H9 (cell line): ENCODE results near the gene STH. TPM values are rescaled to one million over a fixed set of nuclear protein-coding genes. Genes with fewer than 3 reads are reported as not detected.

Source experiments
- DNase-seq: peaks from one replicate; pipeline ENCODE4 v3.0.0-alpha.2; 2017
- H2AFZ ChIP-seq: one replicate; pipeline ENCODE4 v1.6.1; 2013; ENCODE audit warnings: mild to moderate bottlenecking, low read length, control low read depth, moderate library complexity
- H2AK5ac ChIP-seq: 2 replicates; pipeline ENCODE4 v1.6.1; 2013; ENCODE audit warnings: low read length, control low read depth, mixed read lengths; ENCODE audit not compliant: insufficient read length
- H2BK120ac ChIP-seq: one replicate; pipeline ENCODE4 v1.6.1; 2013; ENCODE audit warnings: low read depth, mild to moderate bottlenecking, low read length, control low read depth, inconsistent platforms; ENCODE audit not compliant: poor library complexity, severe bottlenecking
- H2BK12ac ChIP-seq: 2 replicates; pipeline ENCODE4 v1.6.1; 2013; ENCODE audit warnings: low read length, control low read depth, mixed read lengths, low read depth; ENCODE audit not compliant: insufficient read length
- H2BK15ac ChIP-seq: 2 replicates; pipeline ENCODE4 v1.6.1; 2013; ENCODE audit warnings: low read depth, low read length, control low read depth
- H2BK20ac ChIP-seq: one replicate; pipeline ENCODE4 v1.6.1; 2013; ENCODE audit warnings: low read depth, mild to moderate bottlenecking, low read length, control low read depth, inconsistent platforms; ENCODE audit not compliant: poor library complexity, severe bottlenecking
- H2BK5ac ChIP-seq: 2 replicates; pipeline ENCODE4 v1.6.1; 2013; ENCODE audit warnings: low read length, control low read depth, mixed read lengths; ENCODE audit not compliant: insufficient read length
- H3K14ac ChIP-seq: 2 replicates; pipeline ENCODE4 v1.6.1; 2013; ENCODE audit warnings: low read length, control low read depth; ENCODE audit not compliant: insufficient read depth
- H3K18ac ChIP-seq: 2 replicates; pipeline ENCODE4 v1.6.1; 2013; ENCODE audit warnings: low read depth, mild to moderate bottlenecking, mixed read lengths, low read length, control low read depth; ENCODE audit not compliant: insufficient read length
- H3K23ac ChIP-seq: 2 replicates; pipeline ENCODE4 v1.6.1; 2013; ENCODE audit warnings: low read length, control low read depth, mixed read lengths, low read depth; ENCODE audit not compliant: insufficient read length
- H3K23me2 ChIP-seq: 2 replicates; pipeline ENCODE4 v1.6.1; 2013; ENCODE audit warnings: low read depth, mild to moderate bottlenecking, mixed read lengths, low read length, control low read depth; ENCODE audit not compliant: insufficient read length, poor library complexity, severe bottlenecking
- H3K27ac ChIP-seq: 2 replicates; pipeline ENCODE4 v1.5.1; 2013; ENCODE audit warnings: low read length, control low read depth, mixed read lengths, low read depth; ENCODE audit not compliant: insufficient read length
- H3K27me3 ChIP-seq: 2 replicates; pipeline ENCODE4 v1.6.1; 2013; ENCODE audit warnings: low read length, control low read depth, inconsistent platforms; ENCODE audit not compliant: insufficient read depth
- H3K4ac ChIP-seq: 2 replicates; pipeline ENCODE4 v1.6.1; 2013; ENCODE audit warnings: low read depth, mild to moderate bottlenecking, control low read depth, inconsistent platforms, low read length, moderate library complexity
- H3K4me1 ChIP-seq: 2 replicates; pipeline ENCODE4 v1.6.1; 2013; ENCODE audit warnings: low read length, control low read depth, inconsistent platforms; ENCODE audit not compliant: insufficient read depth
- H3K4me2 ChIP-seq: 2 replicates; pipeline ENCODE4 v1.6.1; 2013; ENCODE audit warnings: low read length, control low read depth, mixed read lengths; ENCODE audit not compliant: insufficient read length, insufficient read depth
- H3K56ac ChIP-seq: 2 replicates; pipeline ENCODE4 v1.6.1; 2013; ENCODE audit warnings: low read depth, mild to moderate bottlenecking, mixed read lengths, low read length, control low read depth; ENCODE audit not compliant: insufficient read length
- H3K79me1 ChIP-seq: 2 replicates; pipeline ENCODE4 v1.6.1; 2013; ENCODE audit warnings: low read depth, mild to moderate bottlenecking, moderate library complexity, low read length, control low read depth, inconsistent platforms; ENCODE audit not compliant: insufficient read depth, poor library complexity, severe bottlenecking
- H3K79me2 ChIP-seq: 2 replicates; pipeline ENCODE4 v1.6.1; 2013; ENCODE audit warnings: low read length, control low read depth, inconsistent platforms; ENCODE audit not compliant: insufficient read depth
- H3K9ac ChIP-seq: 2 replicates; pipeline ENCODE4 v1.6.1; 2013; ENCODE audit warnings: low read length, control low read depth, mixed read lengths; ENCODE audit not compliant: insufficient read length; ENCODE audit errors: extremely low read depth
- H3K9me3 ChIP-seq: one replicate; pipeline ENCODE4 v1.6.1; 2013; ENCODE audit warnings: low read depth, low read length, inconsistent platforms; ENCODE audit not compliant: control insufficient read depth
- H3T11ph ChIP-seq: one replicate; pipeline ENCODE4 v1.6.1; 2013; ENCODE audit warnings: mild to moderate bottlenecking, low read length, control low read depth, inconsistent platforms
- H4K20me1 ChIP-seq: one replicate; pipeline ENCODE4 v1.6.1; 2013; ENCODE audit not compliant: control insufficient read depth, insufficient read length, insufficient read depth
- H4K5ac ChIP-seq: 2 replicates; pipeline ENCODE4 v1.6.1; 2013; ENCODE audit warnings: low read depth, mild to moderate bottlenecking, mixed read lengths, low read length, control low read depth; ENCODE audit not compliant: insufficient read length
- H4K8ac ChIP-seq: replicated peaks from 2 replicates; pipeline ENCODE4 v1.6.1; 2013; ENCODE audit warnings: low read length, control low read depth, mixed read lengths, low read depth; ENCODE audit not compliant: insufficient read length
- H4K91ac ChIP-seq: 2 replicates; pipeline ENCODE4 v1.6.1; 2013; ENCODE audit warnings: low read depth, mild to moderate bottlenecking, moderate library complexity, mixed read lengths, low read length, control low read depth; ENCODE audit not compliant: insufficient read length
- H3K27ac Mint-ChIP-seq, 3 experiments: 2 replicates in 2 of 3; 3 replicates in 1 of 3; pipeline ENCODE4 v1.8.0; 2020 to 2021; ENCODE audit warnings: mixed read lengths in 3 of 3, mild to moderate bottlenecking in 1 of 3, moderate library complexity in 1 of 3
- H3K27me3 Mint-ChIP-seq: 2 replicates; pipeline ENCODE4 v1.8.0; 2021; ENCODE audit warnings: low read depth, mild to moderate bottlenecking, moderate library complexity, mixed read lengths
- H3K36me3 Mint-ChIP-seq, 3 experiments: 2 replicates in 2 of 3; 3 replicates in 1 of 3; pipeline ENCODE4 v1.8.0; 2020 to 2021; ENCODE audit warnings: low read depth in 3 of 3, mixed read lengths in 3 of 3; ENCODE audit not compliant: insufficient read depth in 1 of 3
- H3K4me1 Mint-ChIP-seq, 2 experiments: 2 replicates each; pipeline ENCODE4 v1.8.0; 2020; ENCODE audit warnings: mixed read lengths in 2 of 2
- H3K4me3 Mint-ChIP-seq, 2 experiments: 2 replicates in 1 of 2; 3 replicates in 1 of 2; pipeline ENCODE4 v1.8.0; 2020 to 2021; ENCODE audit warnings: mild to moderate bottlenecking in 2 of 2, mixed read lengths in 2 of 2, moderate library complexity in 1 of 2
- H3K9me3 Mint-ChIP-seq, 2 experiments: 2 replicates in 1 of 2; 3 replicates in 1 of 2; pipeline ENCODE4 v1.8.0; 2020; ENCODE audit warnings: mild to moderate bottlenecking in 2 of 2, mixed read lengths in 2 of 2, moderate library complexity in 1 of 2
- WGBS: extraction: QIAGEN DNeasy Blood & Tissue Kit; methylation state at CpG from one replicate; pipeline ENCODE4 v1.1.7; 2013; ENCODE audit warnings: missing lambda C conversion rate, low lambda C conversion rate, mixed read lengths; ENCODE audit not compliant: insufficient read length; ENCODE audit errors: extremely low coverage; 5-methylcytosine and 5-hydroxymethylcytosine counted together
- total RNA-seq: library from RNA; stranded (reverse); gene quantifications from 2 replicates; pipeline ENCODE4 v1.2.1, GENCODE V29; 2021
- TF ChIP-seq, protein P1 (sequence below): fragments of 200-600 bp; sonication (generic); conservative IDR thresholded peaks from 3 replicates; pipeline ENCODE4 v1.8.0; 2021; ENCODE audit warnings: antibody characterized with exemption, mild to moderate bottlenecking

Gene STH
- total RNA-seq, 1 experiment from 2014 or later, result not detected

DNA sequence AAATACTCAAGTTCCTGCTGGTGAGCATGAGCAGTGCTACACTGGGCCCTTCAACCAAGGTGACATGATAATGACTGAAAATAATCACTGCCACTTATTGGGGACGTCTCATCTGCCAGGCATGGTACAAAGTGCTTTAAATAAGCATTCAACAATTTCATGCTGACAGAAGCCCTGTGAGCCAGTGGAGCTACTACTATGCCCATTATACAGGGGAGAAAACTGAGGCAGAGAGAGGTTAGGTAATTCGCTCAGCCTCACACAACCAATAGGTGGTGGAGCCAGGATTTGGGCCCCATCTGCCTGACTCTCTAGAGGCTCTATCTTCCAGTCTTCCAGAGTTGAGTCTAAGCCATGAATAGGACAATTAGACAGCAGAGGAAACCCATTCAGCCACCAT, 30.3 kb upstream of the STH start:
- Histone ChIP-seq H4K5ac (no peak overlapping the region), H3K23ac (no peak overlapping the region), H2BK5ac (no peak overlapping the region), H3K4ac (no peak overlapping the region), H2BK15ac (no peak overlapping the region), H3K14ac (no peak overlapping the region), H3K23me2 (no peaks in the 10 kb centered on the region), H4K20me1 (no peaks in the 10 kb centered on the region), H2BK20ac (no peak overlapping the region), H3K79me2 (no peaks in the 10 kb centered on the region), H2BK120ac (no peak overlapping the region), H2AK5ac (no peak overlapping the region), H4K91ac (no peak overlapping the region), H3K79me1 (no peaks in the 10 kb centered on the region), H3K9me3 (no peaks in the 10 kb centered on the region), H2AFZ (no peak overlapping the region), H3T11ph (no peak overlapping the region), H3K18ac (no peak overlapping the region), H3K9ac (no peak overlapping the region), H3K4me1 (no peaks in the 10 kb centered on the region), H4K8ac (no peak overlapping the region), H3K27ac (no peak overlapping the region), H2BK12ac (no peak overlapping the region), H3K27me3 (no peaks in the 10 kb centered on the region), H3K4me2 (no peak overlapping the region), H3K56ac (no peak overlapping the region)
- DNase-seq, result no peak
- Mint-ChIP-seq H3K4me1 (peaks cover 0 to 2% of the 10 kb centered on the region in 2 experiments; a peak in 1 of 4 replicates), H3K36me3 (no peaks in the 10 kb centered on the region), H3K9me3 (no peaks in the 10 kb centered on the region; a peak in 1 of 5 replicates), H3K27me3 (peaks cover 39% of the 10 kb centered on the region), H3K4me3 (no peak overlapping the region), H3K27ac (no peak overlapping the region)
- WGBS, result no CpG with 5 or more reads among the region's 2 CpGs
- TF ChIP-seq, protein P1, sequence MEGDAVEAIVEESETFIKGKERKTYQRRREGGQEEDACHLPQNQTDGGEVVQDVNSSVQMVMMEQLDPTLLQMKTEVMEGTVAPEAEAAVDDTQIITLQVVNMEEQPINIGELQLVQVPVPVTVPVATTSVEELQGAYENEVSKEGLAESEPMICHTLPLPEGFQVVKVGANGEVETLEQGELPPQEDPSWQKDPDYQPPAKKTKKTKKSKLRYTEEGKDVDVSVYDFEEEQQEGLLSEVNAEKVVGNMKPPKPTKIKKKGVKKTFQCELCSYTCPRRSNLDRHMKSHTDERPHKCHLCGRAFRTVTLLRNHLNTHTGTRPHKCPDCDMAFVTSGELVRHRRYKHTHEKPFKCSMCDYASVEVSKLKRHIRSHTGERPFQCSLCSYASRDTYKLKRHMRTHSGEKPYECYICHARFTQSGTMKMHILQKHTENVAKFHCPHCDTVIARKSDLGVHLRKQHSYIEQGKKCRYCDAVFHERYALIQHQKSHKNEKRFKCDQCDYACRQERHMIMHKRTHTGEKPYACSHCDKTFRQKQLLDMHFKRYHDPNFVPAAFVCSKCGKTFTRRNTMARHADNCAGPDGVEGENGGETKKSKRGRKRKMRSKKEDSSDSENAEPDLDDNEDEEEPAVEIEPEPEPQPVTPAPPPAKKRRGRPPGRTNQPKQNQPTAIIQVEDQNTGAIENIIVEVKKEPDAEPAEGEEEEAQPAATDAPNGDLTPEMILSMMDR, result no peak
